ENCODE results near the gene HAL.

- no peak for TF ChIP-seq CTCF (IDR thresholded peaks at IDR 0.05)
- no peak for TF ChIP-seq POLR2A (IDR thresholded peaks at IDR 0.05)
Measured at GRCh38 chr12:95963096-95963495, 33.0 kb downstream of the HAL start.

All from vagina (tissue), 2 donors.